ENCODE measurements around the gene PSRC1.

DNA sequence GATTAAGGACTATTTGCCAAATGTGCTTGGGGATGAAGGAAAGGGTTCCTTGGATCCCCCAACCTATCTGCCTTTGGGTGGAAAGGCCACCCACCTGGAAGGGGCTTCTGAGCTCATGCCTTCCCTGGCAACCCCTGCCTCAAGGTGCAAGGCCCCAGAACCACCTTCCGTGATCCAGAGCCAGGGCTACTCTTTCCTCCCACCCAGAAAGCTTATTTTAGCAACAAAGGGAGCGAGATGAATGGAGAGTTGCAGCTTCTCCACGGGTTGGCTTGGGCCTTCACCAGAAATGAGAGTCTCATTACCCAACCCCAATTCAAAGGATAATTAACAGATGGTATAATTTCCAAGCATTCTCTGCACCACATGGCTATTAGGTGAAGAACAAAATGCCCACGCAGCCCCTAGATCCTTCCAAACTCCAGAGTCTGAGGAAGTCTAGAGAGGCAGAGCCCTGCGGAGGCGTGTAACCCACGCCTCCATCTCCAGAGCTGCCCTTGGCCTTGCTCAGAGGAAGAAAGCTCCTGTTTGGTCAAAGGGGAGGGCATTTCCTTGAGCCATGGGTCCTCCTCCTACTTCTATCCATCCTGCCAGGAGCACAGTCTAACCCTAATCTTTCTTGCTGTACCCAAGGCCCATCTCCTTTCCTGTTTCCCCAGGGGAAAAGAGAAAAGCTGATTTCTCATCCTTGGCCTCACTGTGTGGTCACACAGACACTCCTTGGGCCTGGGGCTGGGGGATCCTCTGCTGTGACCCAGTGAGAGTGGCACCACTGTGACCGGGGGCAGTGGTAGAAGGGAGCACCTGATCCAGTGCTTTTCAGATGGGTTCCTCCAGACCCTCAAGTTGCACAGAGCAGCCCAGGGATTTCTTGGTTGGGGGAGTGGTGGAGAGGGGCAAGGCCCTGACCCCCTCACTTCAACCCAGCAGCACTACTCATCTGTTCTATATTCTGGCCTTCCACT is 35.3 kb downstream of the PSRC1 start:
- TF ChIP-seq CTCF (conservative IDR thresholded peaks at IDR 0.05; ENCODE audit: low read length) (no peak), EZH2phosphoT487 (IDR thresholded peaks at IDR 0.05; ENCODE audit: borderline replicate concordance, low read depth, low read length) (no peak)

All from OCI-LY7 (cell line).